ENCODE results near the gene SLC25A26. TPM values are rescaled to one million over a fixed set of nuclear protein-coding genes. Genes with fewer than 3 reads are reported as not detected.

SLC25A26 gene
- total RNA-seq, 4 donors from 2014 or later, result 21.5 to 28.6 (median 26.9) TPM

DNA sequence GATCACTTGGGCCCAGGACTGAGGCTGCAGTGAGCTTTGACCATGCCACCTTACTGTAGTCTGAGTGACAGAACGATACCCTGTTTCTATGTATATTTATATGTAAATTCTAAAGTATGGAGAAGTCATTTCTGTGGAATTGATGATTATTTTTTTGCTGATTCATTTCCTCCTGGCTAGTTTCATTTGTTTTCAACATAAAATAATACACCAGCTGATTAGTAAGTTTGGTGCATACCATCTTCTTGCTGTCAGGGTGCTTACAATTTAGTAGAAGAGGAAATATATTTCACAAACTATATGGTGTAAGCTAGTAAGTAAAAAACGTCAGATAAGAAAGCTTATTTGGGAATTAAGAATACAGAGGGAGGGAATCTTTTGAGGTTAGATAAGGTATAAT is 36.0 kb downstream of the SLC25A26 start:
- TF ChIP-seq, protein P1, sequence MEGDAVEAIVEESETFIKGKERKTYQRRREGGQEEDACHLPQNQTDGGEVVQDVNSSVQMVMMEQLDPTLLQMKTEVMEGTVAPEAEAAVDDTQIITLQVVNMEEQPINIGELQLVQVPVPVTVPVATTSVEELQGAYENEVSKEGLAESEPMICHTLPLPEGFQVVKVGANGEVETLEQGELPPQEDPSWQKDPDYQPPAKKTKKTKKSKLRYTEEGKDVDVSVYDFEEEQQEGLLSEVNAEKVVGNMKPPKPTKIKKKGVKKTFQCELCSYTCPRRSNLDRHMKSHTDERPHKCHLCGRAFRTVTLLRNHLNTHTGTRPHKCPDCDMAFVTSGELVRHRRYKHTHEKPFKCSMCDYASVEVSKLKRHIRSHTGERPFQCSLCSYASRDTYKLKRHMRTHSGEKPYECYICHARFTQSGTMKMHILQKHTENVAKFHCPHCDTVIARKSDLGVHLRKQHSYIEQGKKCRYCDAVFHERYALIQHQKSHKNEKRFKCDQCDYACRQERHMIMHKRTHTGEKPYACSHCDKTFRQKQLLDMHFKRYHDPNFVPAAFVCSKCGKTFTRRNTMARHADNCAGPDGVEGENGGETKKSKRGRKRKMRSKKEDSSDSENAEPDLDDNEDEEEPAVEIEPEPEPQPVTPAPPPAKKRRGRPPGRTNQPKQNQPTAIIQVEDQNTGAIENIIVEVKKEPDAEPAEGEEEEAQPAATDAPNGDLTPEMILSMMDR (IDR thresholded peaks at IDR 0.05; ENCODE audit: low read depth), result no peak

DNA sequence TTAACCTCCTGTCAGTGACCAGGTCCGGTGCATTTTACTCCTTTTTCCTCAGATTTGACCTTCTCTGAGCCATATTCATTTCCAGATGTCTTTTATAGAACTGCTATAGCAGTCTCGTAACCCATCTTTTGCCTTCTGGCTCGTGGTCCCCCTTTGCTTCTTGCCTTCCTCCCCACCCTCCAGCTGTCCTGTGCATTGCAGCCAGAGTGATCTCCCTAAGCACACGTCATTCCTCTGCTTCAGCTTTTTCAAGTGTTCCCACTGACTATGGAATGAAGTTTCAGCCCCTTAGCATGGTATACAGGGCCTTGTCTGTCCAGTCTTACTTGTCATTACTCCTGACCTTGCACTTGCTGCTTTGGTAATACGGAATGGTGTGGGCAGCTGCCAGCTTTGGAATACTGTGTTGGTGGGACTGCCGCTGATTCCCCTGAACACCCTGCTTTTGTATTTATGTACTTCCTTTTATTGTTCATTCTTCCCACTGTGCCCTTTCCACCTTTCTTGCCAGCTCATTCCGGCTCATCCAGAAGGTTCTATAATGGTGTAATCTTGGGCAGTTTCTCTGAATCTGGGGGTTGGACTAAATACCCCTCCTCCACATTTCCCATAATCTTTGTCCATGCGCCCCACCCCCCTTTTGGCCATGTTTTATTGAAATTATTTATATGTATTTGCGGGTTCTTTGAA is 38.9 kb downstream of the SLC25A26 start:
- TF ChIP-seq, protein P1 (IDR thresholded peaks at IDR 0.05; ENCODE audit: low read depth), result no peak

DNA sequence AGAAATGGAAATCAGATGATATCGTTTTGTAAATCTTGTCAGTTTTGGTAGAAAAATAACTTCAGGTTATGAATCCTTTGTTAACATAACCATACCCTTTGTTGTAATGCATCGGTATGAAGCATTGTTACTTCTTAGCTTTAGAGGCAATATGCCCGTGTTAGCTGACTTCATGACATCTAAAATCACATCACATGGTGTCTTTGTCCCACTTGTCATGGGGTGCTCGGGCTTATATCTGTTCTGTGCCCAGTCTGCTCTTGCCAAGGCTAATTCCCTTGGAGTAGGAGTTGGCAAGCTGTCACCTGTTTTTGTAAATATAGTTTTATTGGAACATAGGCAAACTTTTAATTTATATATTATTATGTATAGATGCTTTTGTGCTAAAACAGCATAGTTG is 39.6 kb downstream of the SLC25A26 start:
- TF ChIP-seq, protein P1 (IDR thresholded peaks at IDR 0.05; ENCODE audit: low read depth), result no peak

DNA sequence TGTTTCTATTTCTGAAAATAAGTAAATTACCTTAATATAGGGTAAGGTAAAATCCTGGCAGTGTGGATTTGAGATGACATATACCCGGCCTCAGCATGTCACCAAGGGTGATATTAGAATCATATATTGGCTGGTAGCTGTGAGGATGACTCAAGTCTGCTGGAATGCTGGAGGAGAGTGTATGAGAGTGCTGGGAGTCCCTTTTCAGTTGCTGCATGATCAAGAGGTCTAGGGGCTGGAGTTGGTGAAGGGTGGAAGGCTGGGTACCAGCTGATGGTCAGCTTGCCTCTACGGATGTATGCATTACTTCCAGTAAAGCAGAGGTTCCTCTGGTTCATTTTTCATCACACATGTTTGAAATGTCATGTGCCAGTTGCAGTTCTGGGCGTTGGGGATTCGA is 40.6 kb downstream of the SLC25A26 start:
- TF ChIP-seq, protein P1 (IDR thresholded peaks at IDR 0.05; ENCODE audit: low read depth), result no peak

DNA sequence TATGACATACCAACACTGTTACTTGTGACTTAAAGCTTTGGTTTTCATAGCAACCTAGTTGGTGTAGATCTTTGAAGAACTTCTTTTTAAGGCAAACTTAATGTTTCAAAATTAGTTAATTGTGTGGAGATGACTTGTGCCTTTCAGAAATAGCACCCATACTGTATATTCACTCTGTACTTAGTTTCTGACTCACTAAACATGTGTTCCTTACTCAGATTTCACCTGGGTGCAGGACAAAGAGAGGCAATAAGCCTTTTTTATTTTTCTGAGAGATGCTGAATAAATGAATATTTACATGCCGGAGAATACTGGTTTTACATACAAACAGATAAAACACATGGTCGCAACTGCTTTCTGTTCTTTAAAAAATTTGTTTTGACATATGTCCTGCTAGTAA is 44.8 kb downstream of the SLC25A26 start:
- TF ChIP-seq, protein P1 (IDR thresholded peaks at IDR 0.05; ENCODE audit: low read depth), result no peak

DNA sequence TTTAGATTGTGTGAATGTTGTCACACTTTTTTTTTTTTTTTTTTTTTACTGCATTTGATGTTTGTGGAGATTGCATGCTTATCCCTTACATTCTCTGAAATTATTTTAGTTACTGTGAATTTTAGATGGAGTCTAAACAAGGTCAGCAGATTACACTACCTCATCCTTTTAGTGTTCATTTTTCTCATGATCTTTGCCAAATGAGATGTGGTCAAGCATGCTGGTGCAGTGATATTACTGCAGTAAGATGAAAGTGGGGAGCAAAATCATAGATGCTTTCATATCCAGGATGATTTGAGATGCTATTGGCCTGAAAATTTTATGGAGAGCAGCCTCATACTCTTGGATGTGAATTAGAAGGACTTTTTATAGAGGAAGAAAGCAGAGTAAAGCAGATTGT is 45.8 kb downstream of the SLC25A26 start:
- TF ChIP-seq, protein P1 (IDR thresholded peaks at IDR 0.05; ENCODE audit: low read depth), result no peak

DNA sequence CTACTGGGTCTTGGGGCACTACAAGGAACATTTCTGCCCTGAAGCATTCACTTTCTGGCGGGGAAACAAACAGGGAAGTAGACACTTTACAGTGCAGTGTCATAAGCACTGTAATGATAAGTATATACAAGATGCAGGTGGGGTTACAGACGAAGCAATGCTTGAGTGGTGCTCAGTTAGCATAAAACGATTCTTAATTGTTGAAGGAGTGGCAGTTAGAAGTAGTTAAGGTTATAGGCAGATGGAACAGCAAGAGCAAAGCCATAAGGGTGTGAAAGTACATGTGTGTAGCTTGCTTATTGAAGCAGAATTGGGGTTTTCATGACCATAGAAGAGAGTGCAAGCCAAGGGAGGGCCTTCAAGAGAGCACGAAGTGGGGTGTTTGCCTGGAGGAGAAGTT is 46.2 kb downstream of the SLC25A26 start:
- TF ChIP-seq, protein P1 (IDR thresholded peaks at IDR 0.05; ENCODE audit: low read depth), result no peak
